GM12875 (cell line): ENCODE measurements around the gene KLLN.

Experiments
- H3K4me3 ChIP-seq: one replicate; pipeline ENCODE4 v1.5.1; 2011; ENCODE audit warnings: low read depth, low read length, control low read depth
- TF ChIP-seq, protein P1 (sequence below): IDR thresholded peaks from 2 replicates; pipeline ENCODE4 v1.5.1; 2011; ENCODE audit warnings: low read depth, mild to moderate bottlenecking, control low read depth, inconsistent platforms, low read length, moderate library complexity, borderline replicate concordance; ENCODE audit not compliant: insufficient read depth

Gene KLLN

DNA sequence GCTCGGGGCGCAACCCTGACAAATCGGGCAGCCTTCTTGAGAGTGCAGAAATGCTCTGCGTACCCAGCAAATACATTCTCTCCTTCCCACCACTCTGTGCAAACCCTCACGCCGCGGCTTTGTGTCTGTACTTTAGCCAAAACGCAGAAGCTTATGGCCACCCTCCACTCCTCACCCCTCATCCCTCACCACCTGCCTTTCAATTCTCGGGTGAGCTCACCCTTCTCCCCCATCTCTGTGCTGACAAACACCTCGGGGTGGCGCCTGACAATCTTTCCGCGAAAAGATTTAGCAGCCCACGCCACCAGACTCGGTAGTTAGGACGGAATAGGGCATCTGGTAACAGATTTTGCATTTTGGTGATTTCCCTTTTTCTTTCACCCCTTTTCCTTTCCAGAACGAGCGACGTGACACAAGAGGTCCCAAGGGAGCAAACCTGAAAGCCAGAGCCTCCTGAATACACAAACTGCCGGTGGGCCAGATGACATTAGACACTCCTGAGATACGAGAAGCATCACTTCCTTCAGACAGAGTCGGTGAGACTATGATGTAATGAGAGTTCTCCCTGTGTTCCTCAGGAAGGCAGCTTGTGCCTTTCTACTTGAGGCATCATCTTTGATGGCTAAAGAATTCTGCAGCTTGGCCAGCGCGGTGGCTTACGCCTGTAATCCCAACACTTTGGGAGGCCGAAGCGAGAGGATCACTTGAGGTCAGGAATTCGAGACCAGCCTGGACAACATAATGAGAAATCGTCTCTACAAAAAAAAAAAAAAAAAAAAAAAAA, 44.6 kb downstream of the KLLN start:
- TF ChIP-seq, protein P1, sequence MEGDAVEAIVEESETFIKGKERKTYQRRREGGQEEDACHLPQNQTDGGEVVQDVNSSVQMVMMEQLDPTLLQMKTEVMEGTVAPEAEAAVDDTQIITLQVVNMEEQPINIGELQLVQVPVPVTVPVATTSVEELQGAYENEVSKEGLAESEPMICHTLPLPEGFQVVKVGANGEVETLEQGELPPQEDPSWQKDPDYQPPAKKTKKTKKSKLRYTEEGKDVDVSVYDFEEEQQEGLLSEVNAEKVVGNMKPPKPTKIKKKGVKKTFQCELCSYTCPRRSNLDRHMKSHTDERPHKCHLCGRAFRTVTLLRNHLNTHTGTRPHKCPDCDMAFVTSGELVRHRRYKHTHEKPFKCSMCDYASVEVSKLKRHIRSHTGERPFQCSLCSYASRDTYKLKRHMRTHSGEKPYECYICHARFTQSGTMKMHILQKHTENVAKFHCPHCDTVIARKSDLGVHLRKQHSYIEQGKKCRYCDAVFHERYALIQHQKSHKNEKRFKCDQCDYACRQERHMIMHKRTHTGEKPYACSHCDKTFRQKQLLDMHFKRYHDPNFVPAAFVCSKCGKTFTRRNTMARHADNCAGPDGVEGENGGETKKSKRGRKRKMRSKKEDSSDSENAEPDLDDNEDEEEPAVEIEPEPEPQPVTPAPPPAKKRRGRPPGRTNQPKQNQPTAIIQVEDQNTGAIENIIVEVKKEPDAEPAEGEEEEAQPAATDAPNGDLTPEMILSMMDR = 0 out of 2 replicates have a peak, but pooled peaks have one; percentile 6

DNA sequence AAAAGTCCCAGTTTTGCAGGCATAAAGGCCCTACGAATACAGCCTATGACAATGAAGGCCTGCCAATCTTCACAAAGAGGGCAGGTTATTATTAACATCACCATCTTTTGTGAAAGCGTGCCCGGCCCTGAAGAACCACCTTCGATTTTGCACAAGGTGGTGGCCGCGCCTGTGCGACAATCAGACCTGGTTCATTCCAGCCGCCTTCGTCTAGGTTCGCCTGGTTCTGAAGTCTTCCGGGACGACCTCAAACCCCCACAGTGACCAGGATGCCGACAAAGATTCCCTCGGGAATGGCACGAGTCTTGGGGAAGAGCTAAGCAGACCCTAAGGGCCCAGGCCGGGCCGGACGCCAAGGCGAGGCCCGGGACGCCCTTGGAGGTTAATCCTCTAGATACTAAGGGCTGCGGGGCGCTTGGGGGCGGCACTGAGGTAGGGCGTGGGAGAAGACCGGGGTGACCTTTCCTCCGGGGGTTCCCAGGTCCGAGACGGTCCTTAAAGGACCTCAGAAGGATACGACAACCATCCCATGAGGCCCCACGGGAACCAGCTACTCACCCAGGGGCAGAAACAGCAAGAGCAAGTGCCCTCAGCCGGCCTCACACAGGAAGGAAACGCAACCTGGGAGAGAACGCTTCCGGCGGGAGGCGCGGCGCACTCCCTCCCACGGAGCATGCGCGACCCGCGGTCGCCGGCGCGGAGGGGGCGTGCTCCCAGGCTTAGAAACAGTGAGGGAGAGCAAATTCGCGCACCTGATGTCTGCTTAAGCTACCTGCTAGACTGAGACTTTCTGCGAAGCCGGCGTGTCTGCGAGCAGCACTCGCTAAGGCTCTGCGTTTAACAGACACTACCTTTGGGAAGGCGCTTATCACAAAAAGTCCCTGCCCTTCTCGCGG, 45.5 kb downstream of the KLLN start, which contains the start of gene ATAD1:
Gene ATAD1, minus strand, starts transcription at position 618 of the 896 bp plus-strand sequence. CDS start 3,627 bp downstream, outside the sequence.
- TF ChIP-seq, protein P1 = peak; percentile 26; the same call in 1 of the 2 replicates
- peak within 1 kb of the TSS; percentile 78 for H3K4me3 ChIP-seq

More for the DNA sequence above, 44.6 kb downstream of the KLLN start:
- peak overlapping the region; percentile 78 for H3K4me3 ChIP-seq

DNA sequence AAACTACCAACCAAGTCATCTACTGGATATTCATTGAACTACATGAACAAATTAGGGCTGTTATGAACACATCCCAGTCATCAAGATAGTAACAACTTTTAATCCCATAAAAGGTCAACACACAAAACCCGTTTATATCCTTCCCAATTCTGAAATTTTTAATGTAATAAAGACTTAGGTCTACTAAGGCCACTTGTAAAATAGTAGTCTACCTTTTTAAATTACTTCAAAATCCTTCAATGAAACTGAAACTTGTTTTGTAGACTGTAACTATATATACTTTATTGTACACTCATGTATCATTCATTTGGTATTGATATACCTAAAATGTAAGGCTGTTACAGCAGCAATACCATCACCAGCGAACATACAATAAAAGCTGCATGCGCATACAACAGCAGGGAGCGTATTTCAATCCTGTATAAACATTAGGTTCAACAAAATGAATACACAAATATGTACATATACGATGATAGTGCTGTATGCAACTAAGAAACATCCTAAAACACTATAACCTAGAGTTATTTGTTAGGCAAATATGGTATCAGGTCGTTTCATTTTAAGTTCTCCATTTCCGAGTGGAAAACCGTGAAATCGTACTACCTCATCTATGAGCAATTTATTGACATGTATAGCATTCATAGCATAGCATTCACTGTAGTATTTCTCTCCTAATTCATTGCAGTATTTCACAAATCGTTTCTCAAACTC, 46.3 kb downstream of the KLLN start:
- TF ChIP-seq, protein P1 = no peak
- peak overlapping the region; percentile 78 for H3K4me3 ChIP-seq

DNA sequence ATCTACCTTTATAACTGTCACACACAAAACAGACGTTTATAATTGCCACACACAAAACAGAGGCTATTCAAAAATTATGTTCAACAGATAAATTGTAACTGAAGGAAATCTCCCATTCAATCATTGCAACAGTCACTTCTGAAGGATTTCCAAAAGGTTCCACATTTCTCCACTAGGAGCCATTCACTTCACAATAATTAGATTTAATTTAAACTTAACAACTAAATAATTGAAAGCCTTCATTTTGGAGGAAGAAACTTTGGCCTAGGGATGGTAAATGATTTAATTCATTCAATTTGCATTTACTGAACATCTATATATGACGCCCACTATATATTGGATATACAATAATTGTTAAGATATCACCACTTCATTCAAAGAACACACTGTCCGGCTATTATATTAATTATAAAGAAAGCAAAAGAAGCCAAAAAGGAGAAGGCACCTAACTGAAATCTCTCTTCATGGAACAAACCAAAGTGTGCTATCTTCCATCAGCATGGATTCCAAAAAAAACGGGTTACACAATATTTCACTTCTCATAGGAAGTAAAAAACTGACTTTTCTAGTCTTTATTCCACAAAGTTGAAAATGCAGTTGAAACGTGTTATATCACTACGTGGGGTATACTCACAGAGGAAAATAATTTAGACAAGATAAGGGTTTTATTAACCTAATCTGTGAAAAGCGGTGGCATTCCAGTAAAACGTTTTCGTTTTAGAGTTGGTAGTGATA, 47.0 kb downstream of the KLLN start:
- H3K4me3 ChIP-seq = no peak overlapping the region

More for the DNA sequence above, 47.0 kb downstream of the KLLN start:
- TF ChIP-seq, protein P1 = no peak
